NT2/D1 (cell line): ENCODE results near the gene IAPP.

Experiments
- YY1 ChIP-seq: IDR thresholded peaks from 2 replicates; pipeline ENCODE4 v1.6.1; 2011; ENCODE audit not compliant: insufficient read length, insufficient read depth
- ZNF274 ChIP-seq: IDR thresholded peaks from 2 replicates; pipeline ENCODE4 v1.6.1; 2011; ENCODE audit warnings: mild to moderate bottlenecking, low read depth, low read length

GRCh38 chr12:21384261-21384660 is 11.6 kb downstream of the IAPP start:
- TF ChIP-seq ZNF274 = no peak
- no peak for TF ChIP-seq YY1
